Renal cortex interstitium (tissue), 11 donors: Measurements from ENCODE around the gene ATG2A. TPM values are rescaled to one million over a fixed set of nuclear protein-coding genes. Genes with fewer than 3 reads are reported as not detected.

Experiments
- DNase-seq, 11 donors: peaks; one replicate each; pipeline ENCODE4 v3.0.0-alpha.2; 2013; ENCODE audit warnings: low read depth in 9 of 11, low spot score in 4 of 11; ENCODE audit errors: extremely low read depth in 1 of 11
- polyA plus RNA-seq, 3 donors: library from polyadenylated mRNA; unstranded; fragments of 120-200 nt; gene quantifications; one replicate each; pipeline ENCODE4 v1.2.1, GENCODE V29; 2013; ENCODE audit not compliant: insufficient read length in 3 of 3

The ATG2A gene
- polyA plus RNA-seq, 3 donors, result 16.7 to 25.3 (median 21.7) TPM

GRCh38 chr11:64876835-64877341 is 40.1 kb downstream of the ATG2A start:
- DNase-seq, result peak in 1 of 11 donors; percentile 53

- DNase-seq, result no peak
Measured at GRCh38 chr11:64876229-64876750, 40.7 kb downstream of the ATG2A start.

GRCh38 chr11:64875369-64876228 is 41.4 kb downstream of the ATG2A start:
- no peak for DNase-seq

GRCh38 chr11:64874308-64875240 is 42.4 kb downstream of the ATG2A start:
- no peak for DNase-seq

GRCh38 chr11:64872790-64873488 is 44.1 kb downstream of the ATG2A start:
- no peak for DNase-seq

GRCh38 chr11:64871492-64871891 is 45.5 kb downstream of the ATG2A start:
- no peak for DNase-seq

GRCh38 chr11:64870893-64871466 is 46.0 kb downstream of the ATG2A start:
- DNase-seq, result no peak

GRCh38 chr11:64870176-64870892 is 46.7 kb downstream of the ATG2A start:
- DNase-seq, result no peak

GRCh38 chr11:64869571-64870175 is 47.3 kb downstream of the ATG2A start:
- no peak for DNase-seq

GRCh38 chr11:64868904-64869570 is 48.0 kb downstream of the ATG2A start:
- no peak for DNase-seq

GRCh38 chr11:64867748-64868462 is 49.1 kb downstream of the ATG2A start:
- no peak for DNase-seq

- DNase-seq, result no peak
Measured at GRCh38 chr11:64866173-64866491, 50.9 kb downstream of the ATG2A start.

- no peak for DNase-seq
Measured at GRCh38 chr11:64865286-64866172, 51.5 kb downstream of the ATG2A start.

- DNase-seq, result no peak
Measured at GRCh38 chr11:64864473-64865285, 52.3 kb downstream of the ATG2A start.

- no peak for DNase-seq
Measured at GRCh38 chr11:64864135-64864472, 52.9 kb downstream of the ATG2A start.
